Left renal pelvis (tissue), 4 donors: ENCODE measurements around the gene ERFL. TPM values are rescaled to one million over a fixed set of nuclear protein-coding genes. Genes with fewer than 3 reads are reported as not detected.

Source experiments
- DNase-seq, 4 donors: peaks; one replicate each; pipeline ENCODE4 v3.0.0-alpha.2; 2013; ENCODE audit warnings: low read depth in 4 of 4, low spot score in 3 of 4
- polyA plus RNA-seq, 4 donors: library from polyadenylated mRNA; unstranded; fragments of 120-200 nt; gene quantifications; one replicate each; pipeline ENCODE4 v1.2.1, GENCODE V29; 2013; ENCODE audit not compliant: insufficient read length in 4 of 4

ERFL gene
- under 1 TPM in 3 of 4 donors, not detected in 1; 0.14 to 0.27 (median 0.16) TPM for polyA plus RNA-seq

- DNase-seq = no peak
Observed at GRCh38 chr19:41928221-41928683, at the start of gene ERFL. TSS of gene ERFL (minus strand) at chr19:41928449. CDS start at chr19:41912919, 15,530 bp downstream.

GRCh38 chr19:41977916-41978315 is 49.7 kb upstream of the ERFL start:
- no peak for DNase-seq

GRCh38 chr19:41974652-41975051 is 46.4 kb upstream of the ERFL start:
- DNase-seq = no peak

GRCh38 chr19:41971363-41971762 is 43.1 kb upstream of the ERFL start:
- DNase-seq = no peak

GRCh38 chr19:41969772-41970458 is 41.7 kb upstream of the ERFL start:
- DNase-seq = no peak

- DNase-seq = no peak
Observed at GRCh38 chr19:41968751-41969595, 40.7 kb upstream of the ERFL start.

- no peak for DNase-seq
Observed at GRCh38 chr19:41967054-41967783, 39.0 kb upstream of the ERFL start.

GRCh38 chr19:41965106-41965505 is 36.9 kb upstream of the ERFL start:
- DNase-seq = no peak

- no peak for DNase-seq
Observed at GRCh38 chr19:41960973-41961372, 32.7 kb upstream of the ERFL start.

GRCh38 chr19:41959056-41960053 is 31.1 kb upstream of the ERFL start, which contains the start of gene RABAC1:
TSS of gene RABAC1 (minus strand) at chr19:41959321. CDS start at chr19:41959292, 29 bp downstream.
- DNase-seq = peak; percentile 77 to 85 (median 80)

- DNase-seq = peak in 2 of 4 donors; percentile 42 to 56
Observed at GRCh38 chr19:41958367-41959055, 30.3 kb upstream of the ERFL start.

- DNase-seq = peak; percentile 71 to 80 (median 76)
Observed at GRCh38 chr19:41957838-41958366, 29.7 kb upstream of the ERFL start.

- DNase-seq = no peak
Observed at GRCh38 chr19:41957161-41957837, 29.1 kb upstream of the ERFL start.

GRCh38 chr19:41956621-41957020 is 28.4 kb upstream of the ERFL start:
- no peak for DNase-seq

- DNase-seq = no peak
Observed at GRCh38 chr19:41955521-41955920, 27.3 kb upstream of the ERFL start.

GRCh38 chr19:41951686-41952172 is 23.5 kb upstream of the ERFL start:
- DNase-seq = peak in 1 of 4 donors; percentile 53

- DNase-seq = no peak
Observed at GRCh38 chr19:41947091-41947490, 18.8 kb upstream of the ERFL start.
